Measurements from ENCODE around the gene ACSF3.
A peak's percentile ranks its signal among the peaks of the same experiment; 100 is the strongest.
"Not testable (repeated sequence)": the region's sequence is repeated elsewhere in the genome, so short reads cannot be mapped to it uniquely, and the experiment has no call there.

Gene ACSF3

GRCh38 chr16:89187032-89187769 lies 93.5 kb downstream of the ACSF3 start:
- Histone ChIP-seq H3K4me3 (replicated peaks; ENCODE audit: low read depth, low read length) (no peak overlapping the region), H3K27me3 (replicated peaks; ENCODE audit: control insufficient read depth, insufficient read depth, low read length) (no peaks in the 10 kb centered on the region; the same call in 1 of the 2 replicates), H3K36me3 (ENCODE audit: control insufficient read depth, insufficient read depth, low read length) (no peaks in the 10 kb centered on the region)
- TF ChIP-seq CTCF (IDR thresholded peaks at IDR 0.05; ENCODE audit: insufficient read depth, low read length, poor library complexity, severe bottlenecking) = no peak
- peak; percentile 60 for DNase-seq (ENCODE audit: extremely low read depth, insufficient read length)

DNA sequence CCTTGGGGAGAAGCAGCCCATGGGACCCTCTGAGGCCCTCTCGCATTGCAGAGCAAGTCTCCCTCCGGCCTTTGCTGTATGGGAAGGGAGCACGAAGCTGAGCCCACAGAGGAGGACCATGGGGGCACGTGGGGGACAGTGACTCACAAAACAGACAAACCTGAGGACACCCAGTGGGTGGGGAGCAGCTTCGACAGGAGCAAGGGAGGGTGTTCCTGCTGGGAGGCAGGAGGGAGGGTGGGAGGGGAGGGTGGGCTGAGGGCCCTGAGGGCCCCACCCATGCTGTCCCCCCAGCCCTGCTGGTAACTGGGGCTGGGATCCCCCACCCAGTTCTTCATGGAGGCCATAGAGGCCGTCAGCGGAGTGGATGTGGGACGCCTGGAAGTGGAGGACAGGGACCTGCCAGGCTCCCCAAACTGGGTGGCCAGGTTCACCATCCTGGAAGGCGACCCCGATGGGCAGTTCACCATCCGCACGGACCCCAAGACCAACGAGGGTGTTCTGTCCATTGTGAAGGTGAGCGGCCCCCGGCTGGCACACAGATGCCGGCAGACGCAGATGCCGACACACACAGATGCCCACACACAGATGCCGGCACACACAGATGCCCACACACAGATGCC lies 94.2 kb downstream of the ACSF3 start:
- peak; percentile 15 for DNase-seq (ENCODE audit: extremely low read depth, insufficient read length)
- no peak for TF ChIP-seq CTCF (IDR thresholded peaks at IDR 0.05; ENCODE audit: insufficient read depth, low read length, poor library complexity, severe bottlenecking)
- H3K27me3 ChIP-seq (replicated peaks; ENCODE audit: control insufficient read depth, insufficient read depth, low read length) = no peaks in the 10 kb centered on the region; the same call in 1 of the 2 replicates
- H3K36me3 ChIP-seq (ENCODE audit: control insufficient read depth, insufficient read depth, low read length) = no peaks in the 10 kb centered on the region
- no peak overlapping the region for H3K4me3 ChIP-seq (replicated peaks; ENCODE audit: low read depth, low read length)

- not testable (repeated sequence) for H3K36me3 ChIP-seq (ENCODE audit: control insufficient read depth, insufficient read depth, low read length); DNase-seq (ENCODE audit: extremely low read depth, insufficient read length); H3K27me3 ChIP-seq (replicated peaks; ENCODE audit: control insufficient read depth, insufficient read depth, low read length); H3K4me3 ChIP-seq (replicated peaks; ENCODE audit: low read depth, low read length)
Measured at GRCh38 chr16:89188471-89189357, 95.1 kb downstream of the ACSF3 start.

DNA sequence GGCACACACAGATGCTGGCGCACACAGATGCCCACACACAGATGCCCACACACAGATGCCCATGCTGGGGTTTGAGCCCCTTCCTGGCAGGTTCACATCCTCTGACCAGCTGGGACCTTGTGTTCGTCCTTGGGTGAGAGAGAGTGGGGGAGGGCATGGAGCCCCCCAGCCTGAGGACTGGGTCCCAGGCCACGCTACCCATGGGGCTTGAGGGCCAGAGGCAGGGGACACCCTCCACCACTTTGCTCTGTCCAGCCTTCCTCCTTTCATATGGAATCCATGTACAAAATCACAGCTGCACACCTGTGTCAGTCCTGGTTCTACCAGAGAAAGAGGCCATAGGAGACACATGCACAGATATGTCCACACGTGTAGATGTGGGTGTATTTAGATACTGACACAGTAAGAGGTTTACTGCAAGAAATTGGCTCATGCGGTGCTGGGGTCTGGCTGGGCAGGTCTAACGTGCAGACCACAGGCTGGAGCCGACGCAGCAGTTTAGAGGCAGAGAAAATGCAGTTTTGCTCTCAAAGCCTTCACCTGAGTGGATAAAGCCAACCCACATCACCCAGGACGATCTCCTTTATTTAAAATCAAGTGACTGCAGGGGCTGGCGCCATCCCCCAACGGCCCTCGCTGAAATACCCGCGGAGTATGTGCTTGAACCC lies 95.8 kb downstream of the ACSF3 start:
- peak; percentile 15 for DNase-seq (ENCODE audit: extremely low read depth, insufficient read length)
- H3K27me3 ChIP-seq (replicated peaks; ENCODE audit: control insufficient read depth, insufficient read depth, low read length) = no peaks in the 10 kb centered on the region; the same call in 1 of the 2 replicates
- H3K4me3 ChIP-seq (replicated peaks; ENCODE audit: low read depth, low read length) = no peak overlapping the region
- TF ChIP-seq CTCF (IDR thresholded peaks at IDR 0.05; ENCODE audit: insufficient read depth, low read length, poor library complexity, severe bottlenecking) = no peak
- no peaks in the 10 kb centered on the region for H3K36me3 ChIP-seq (ENCODE audit: control insufficient read depth, insufficient read depth, low read length)

GRCh38 chr16:89190150-89190958 lies 96.7 kb downstream of the ACSF3 start:
- Histone ChIP-seq H3K4me3 (replicated peaks; ENCODE audit: low read depth, low read length) (no peak overlapping the region), H3K36me3 (ENCODE audit: control insufficient read depth, insufficient read depth, low read length) (no peaks in the 10 kb centered on the region), H3K27me3 (replicated peaks; ENCODE audit: control insufficient read depth, insufficient read depth, low read length) (no peaks in the 10 kb centered on the region; the same call in 1 of the 2 replicates)
- peak; percentile 7 for DNase-seq (ENCODE audit: extremely low read depth, insufficient read length)
- no peak for TF ChIP-seq CTCF (IDR thresholded peaks at IDR 0.05; ENCODE audit: insufficient read depth, low read length, poor library complexity, severe bottlenecking)
